SK-N-SH (cell line): Measurements from ENCODE around the gene CPNE7. TPM values are rescaled to one million over a fixed set of nuclear protein-coding genes. Genes with fewer than 3 reads are reported as not detected.

Experiments
- CTCF ChIA-PET: fragments of 300-600, 350-600 bp; formaldehyde crosslinking; extraction: SDS; loops from one replicate; lab custom pipeline; 2021; lab: Yijun Ruan, JAX
- POLR2A ChIA-PET: fragments of 350-600 bp; sonication (Branson Sonifier 250); formaldehyde crosslinking; extraction: SDS; loops from one replicate; lab custom pipeline; 2020; ENCODE audit warnings: antibody characterized with exemption, inconsistent platforms; lab: Yijun Ruan, JAX
- DNase-seq: peaks from one replicate; pipeline ENCODE4 v3.0.0; 2012
- H2AFZ ChIP-seq: fragments of 200-600 bp; sonication (generic); 2 replicates; pipeline ENCODE4 v1.8.1; 2016; ENCODE audit warnings: antibody characterized with exemption, mild to moderate bottlenecking, low read depth
- H3F3A ChIP-seq: fragments of 200-600 bp; sonication (generic); replicated peaks from 2 replicates; pipeline ENCODE3; 2016; ENCODE audit warnings: antibody characterized with exemption, mild to moderate bottlenecking; ENCODE audit not compliant: insufficient read depth
- H3K27ac ChIP-seq, 2 experiments: fragments of 200-500 bp in 1 of 2; fragments of 200-600 bp in 1 of 2; sonication (Bioruptor generic) in 1 of 2; sonication (generic), shearing (Covaris generic) in 1 of 2; 2 replicates each; pipeline versions ENCODE4 v1.5.1 to v1.6.1; 2014 to 2016; ENCODE audit warnings: low read depth in 2 of 2, inconsistent platforms in 1 of 2, low read length in 1 of 2, mild to moderate bottlenecking in 1 of 2, mixed read lengths in 1 of 2
- H3K27me3 ChIP-seq: fragments of 200-600 bp; sonication (generic), shearing (Covaris generic); 2 replicates; pipeline ENCODE4 v1.6.1; 2016; ENCODE audit warnings: mixed run types; ENCODE audit not compliant: insufficient read depth
- H3K36me3 ChIP-seq, 2 experiments: fragments of 200-500 bp in 1 of 2; fragments of 200-600 bp in 1 of 2; sonication (Bioruptor generic) in 1 of 2; sonication (generic) in 1 of 2; replicated peaks in 1 of 2; 2 replicates each; pipeline versions ENCODE3 to v1.5.1; 2014 to 2016; ENCODE audit warnings: low read length in 1 of 2, mild to moderate bottlenecking in 1 of 2; ENCODE audit not compliant: insufficient read depth in 2 of 2, control insufficient read depth in 1 of 2
- H3K4me1 ChIP-seq, 2 experiments: fragments of 200-500 bp in 1 of 2; fragments of 200-600 bp in 1 of 2; sonication (Bioruptor generic) in 1 of 2; sonication (generic), shearing (Covaris generic) in 1 of 2; 2 replicates each; pipeline versions ENCODE4 v1.5.1 to v1.6.1; 2014 to 2016; ENCODE audit warnings: low read depth in 1 of 2, low read length in 1 of 2, mixed run types in 1 of 2; ENCODE audit not compliant: insufficient read depth in 2 of 2, control insufficient read depth in 1 of 2
- H3K4me2 ChIP-seq: fragments of 200-600 bp; sonication (generic), shearing (Covaris generic); 2 replicates; pipeline ENCODE4 v1.6.1; 2017; ENCODE audit warnings: mixed run types
- H3K4me3 ChIP-seq, 2 experiments: fragments of 200-500 bp in 1 of 2; fragments of 200-600 bp in 1 of 2; sonication (Bioruptor generic) in 1 of 2; sonication (generic), shearing (Covaris generic) in 1 of 2; 2 replicates each; pipeline versions ENCODE4 v1.5.1 to v1.8.1; 2014 to 2016; ENCODE audit warnings: low read depth in 2 of 2, inconsistent platforms in 1 of 2, low read length in 1 of 2, mild to moderate bottlenecking in 1 of 2, mixed read lengths in 1 of 2, moderate library complexity in 1 of 2
- H3K79me2 ChIP-seq: fragments of 200-600 bp; sonication (generic); 2 replicates; pipeline ENCODE4 v1.8.1; 2017; ENCODE audit warnings: mild to moderate bottlenecking; ENCODE audit not compliant: insufficient read depth
- H3K9ac ChIP-seq: fragments of 200-600 bp; sonication (generic); 2 replicates; pipeline ENCODE4 v1.6.1; 2017; ENCODE audit warnings: mixed run types
- H3K9me2 ChIP-seq: fragments of 200-600 bp; sonication (generic); 2 replicates; pipeline ENCODE4 v1.6.1; 2017; ENCODE audit warnings: mixed run types
- H3K9me3 ChIP-seq: fragments of 200-600 bp; sonication (generic); 2 replicates; pipeline ENCODE4 v1.6.1; 2017; ENCODE audit warnings: mixed run types, mild to moderate bottlenecking, moderate library complexity
- H4K20me1 ChIP-seq: fragments of 200-600 bp; sonication (generic); 2 replicates; pipeline ENCODE4 v1.6.1; 2017; ENCODE audit warnings: mild to moderate bottlenecking, mixed run types; ENCODE audit not compliant: insufficient read depth
- CHD2 ChIP-seq: fragments of 150-350 bp; IDR thresholded peaks from 2 replicates; pipeline ENCODE4 v1.6.1; 2018; ENCODE audit warnings: low read length; ENCODE audit not compliant: partially characterized antibody
- ELF1 ChIP-seq: IDR thresholded peaks from 2 replicates; pipeline ENCODE4 v1.4.0; 2012
- EZH2phosphoT487 ChIP-seq: fragments of 200-600 bp; sonication (generic); IDR thresholded peaks from 2 replicates; pipeline ENCODE4 v1.6.1; 2017; ENCODE audit warnings: low read depth, mixed run types, mild to moderate bottlenecking, antibody characterized with exemption, moderate library complexity, borderline replicate concordance
- FOXM1 ChIP-seq: IDR thresholded peaks from 2 replicates; pipeline ENCODE4 v1.4.0; 2012; ENCODE audit warnings: low read depth, mild to moderate bottlenecking
- GATA2 ChIP-seq: sonication (generic); formaldehyde crosslinking; IDR thresholded peaks from 2 replicates; pipeline ENCODE4 v1.5.0; 2020; ENCODE audit warnings: mild to moderate bottlenecking, missing genetic modification reagents
- MXI1 ChIP-seq: IDR thresholded peaks from 2 replicates; pipeline ENCODE4 v1.6.1; 2012; ENCODE audit warnings: mild to moderate bottlenecking, low read depth, low read length, improper control_type of control experiment
- NFIC ChIP-seq: IDR thresholded peaks from 2 replicates; pipeline ENCODE4 v1.4.0; 2012; ENCODE audit warnings: borderline replicate concordance
- RAD21 ChIP-seq: IDR thresholded peaks from 2 replicates; pipeline ENCODE4 v1.6.1; 2012; ENCODE audit warnings: mild to moderate bottlenecking, low read length
- SIN3A ChIP-seq: IDR thresholded peaks from 2 replicates; pipeline ENCODE4 v1.6.1; 2012; ENCODE audit warnings: low read depth, mild to moderate bottlenecking, low read length, moderate library complexity, borderline replicate concordance
- SMC3 ChIP-seq: IDR thresholded peaks from 2 replicates; pipeline ENCODE4 v1.6.1; 2012; ENCODE audit warnings: low read depth, low read length, improper control_type of control experiment
- TAF1 ChIP-seq: IDR thresholded peaks from 2 replicates; pipeline ENCODE4 v1.6.1; 2012; ENCODE audit warnings: low read depth, mild to moderate bottlenecking, low read length, moderate library complexity, borderline replicate concordance
- TCF12 ChIP-seq: IDR thresholded peaks from 2 replicates; pipeline ENCODE4 v1.4.0; 2012
- WGBS: methylation state at CpG from one replicate; pipeline ENCODE4 v1.1.6; 2017; ENCODE audit warnings: low lambda C conversion rate; 5-methylcytosine and 5-hydroxymethylcytosine counted together
- polyA plus RNA-seq, 3 experiments: library from polyadenylated mRNA; depleted of rRNA; stranded (reverse); fragments of >200 nt; gene quantifications; 2 replicates each; pipeline ENCODE4 v1.2.3, GENCODE V29; 2012
- TF ChIP-seq, protein P1 (sequence below): IDR thresholded peaks from 2 replicates; pipeline ENCODE4 v1.6.1; 2012; ENCODE audit warnings: mild to moderate bottlenecking, low read depth, low read length, moderate library complexity
- TF ChIP-seq, protein P2 (sequence below): fragments of 150-350 bp; IDR thresholded peaks from 2 replicates; pipeline ENCODE4 v1.6.1; 2017; ENCODE audit warnings: antibody characterized with exemption, low read length, low read depth, borderline replicate concordance

CPNE7 gene
- polyA plus RNA-seq, 1 of the 3 experiments (the other 2 are of a cell fraction): 3.9 TPM

DNA sequence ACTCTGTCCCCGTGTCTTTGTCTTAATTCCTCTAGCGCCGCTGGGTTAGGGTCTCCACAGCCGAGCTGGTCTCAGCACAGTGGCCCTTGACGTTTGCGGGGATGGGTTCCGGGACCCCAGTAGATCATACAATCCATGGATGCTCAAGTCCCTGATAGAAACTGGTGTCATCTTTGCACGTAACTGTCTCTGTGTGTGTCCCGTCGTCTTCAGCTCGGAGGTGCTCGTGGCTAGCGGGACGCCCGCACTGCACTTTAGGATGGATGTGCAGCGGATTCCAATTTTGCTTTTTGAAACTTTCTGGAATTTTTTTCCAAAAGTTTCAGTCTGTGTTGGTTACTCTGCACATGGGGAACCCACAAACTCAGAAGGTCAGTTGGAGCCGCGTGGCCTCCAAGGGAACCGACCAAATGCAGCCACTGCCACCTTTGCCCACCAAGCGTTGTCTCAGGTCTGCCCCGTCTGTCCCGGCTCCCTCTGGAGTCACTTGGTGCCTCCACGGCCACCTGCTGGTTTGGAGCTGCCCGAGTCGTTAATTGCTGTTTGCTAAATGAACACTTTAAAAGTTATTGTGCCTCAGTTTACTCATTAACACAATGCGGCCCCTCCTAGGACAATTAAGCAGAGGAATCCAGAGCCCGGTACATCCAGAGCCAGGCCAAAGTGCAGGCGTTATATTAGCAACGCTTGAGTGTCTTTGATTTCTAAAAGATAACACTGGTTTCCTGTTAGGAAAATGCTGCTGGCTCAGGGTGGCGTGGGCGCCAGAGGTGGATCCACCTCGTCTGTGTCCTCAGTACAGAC lies 32.6 kb downstream of the CPNE7 start:
- H3F3A ChIP-seq: peaks cover 6% of the 10 kb centered on the region
- no peak overlapping the region for H2AFZ ChIP-seq
- ChIA-PET CTCF (interaction anchor here (0.9 to 1.0 kb wide), 2 partner anchors 25 to 43 kb away, joined by 3 to 5 read pairs; no protein-coding TSS in a partner anchor), POLR2A (no interaction called here)
- no peaks in the 10 kb centered on the region for H3K9me2 ChIP-seq
- no peak overlapping the region for H3K4me3 ChIP-seq
- no peak overlapping the region for H3K27ac ChIP-seq
- peaks cover 0 to 8% of the 10 kb centered on the region in 2 experiments; a peak in 1 of 4 replicates for H3K4me1 ChIP-seq
- H4K20me1 ChIP-seq: no peaks in the 10 kb centered on the region
- H3K27me3 ChIP-seq: no peaks in the 10 kb centered on the region
- H3K4me2 ChIP-seq: no peak overlapping the region
- no peak overlapping the region for H3K9ac ChIP-seq
- WGBS: 86% methylated on average over 23 of the region's 32 CpGs
- DNase-seq: peak; percentile 65
- TF ChIP-seq SMC3 (no peak), GATA2 (CRISPR knock-in tag) (no peak), EZH2phosphoT487 (no peak), CHD2 (no peak), ELF1 (no peak), TCF12 (no peak)
- TF ChIP-seq, all 33 proteins: peak for 0
- Histone ChIP-seq H3K79me2 (no peaks in the 10 kb centered on the region), H3K36me3 (no peaks in the 10 kb centered on the region), H3K9me3 (no peaks in the 10 kb centered on the region)

DNA sequence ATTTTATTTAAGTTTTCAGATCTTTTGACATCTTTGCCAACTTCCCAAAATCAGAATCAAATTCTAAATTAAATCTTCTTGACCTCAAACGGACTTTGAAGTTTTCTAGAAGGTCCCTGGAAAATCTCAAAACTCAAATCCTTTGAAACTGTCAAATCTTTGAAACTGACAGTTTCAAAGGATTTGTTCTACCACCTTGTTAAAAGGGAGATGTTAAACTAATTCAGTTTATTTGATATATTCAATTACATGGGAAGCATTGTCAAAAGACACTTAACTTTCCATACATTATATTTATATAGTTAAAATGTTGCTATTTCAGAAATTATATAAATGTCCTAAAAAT lies 34.5 kb downstream of the CPNE7 start:
- Histone ChIP-seq H2AFZ (no peak overlapping the region), H3K9me2 (no peaks in the 10 kb centered on the region), H3K9ac (no peak overlapping the region), H3K27ac (no peak overlapping the region), H3K9me3 (no peaks in the 10 kb centered on the region), H3K79me2 (no peaks in the 10 kb centered on the region), H4K20me1 (no peaks in the 10 kb centered on the region), H3K4me1 (peaks cover 0 to 8% of the 10 kb centered on the region in 2 experiments; a peak in 1 of 4 replicates), H3F3A (peaks cover 6% of the 10 kb centered on the region), H3K4me2 (no peak overlapping the region), H3K4me3 (no peak overlapping the region), H3K36me3 (no peaks in the 10 kb centered on the region), H3K27me3 (no peaks in the 10 kb centered on the region)
- WGBS: 55% methylated on average over 1 of the region's 1 CpG
- CTCF ChIA-PET: interaction anchor here (0.6 to 6.3 kb wide), 3 partner anchors 20 to 31 kb away, joined by 3 to 44 read pairs (median 3); no protein-coding TSS in a partner anchor
- TF ChIP-seq RAD21: no peak
- TF ChIP-seq ELF1: no peak
- POLR2A ChIA-PET: no interaction called here
- DNase-seq: no peak

DNA sequence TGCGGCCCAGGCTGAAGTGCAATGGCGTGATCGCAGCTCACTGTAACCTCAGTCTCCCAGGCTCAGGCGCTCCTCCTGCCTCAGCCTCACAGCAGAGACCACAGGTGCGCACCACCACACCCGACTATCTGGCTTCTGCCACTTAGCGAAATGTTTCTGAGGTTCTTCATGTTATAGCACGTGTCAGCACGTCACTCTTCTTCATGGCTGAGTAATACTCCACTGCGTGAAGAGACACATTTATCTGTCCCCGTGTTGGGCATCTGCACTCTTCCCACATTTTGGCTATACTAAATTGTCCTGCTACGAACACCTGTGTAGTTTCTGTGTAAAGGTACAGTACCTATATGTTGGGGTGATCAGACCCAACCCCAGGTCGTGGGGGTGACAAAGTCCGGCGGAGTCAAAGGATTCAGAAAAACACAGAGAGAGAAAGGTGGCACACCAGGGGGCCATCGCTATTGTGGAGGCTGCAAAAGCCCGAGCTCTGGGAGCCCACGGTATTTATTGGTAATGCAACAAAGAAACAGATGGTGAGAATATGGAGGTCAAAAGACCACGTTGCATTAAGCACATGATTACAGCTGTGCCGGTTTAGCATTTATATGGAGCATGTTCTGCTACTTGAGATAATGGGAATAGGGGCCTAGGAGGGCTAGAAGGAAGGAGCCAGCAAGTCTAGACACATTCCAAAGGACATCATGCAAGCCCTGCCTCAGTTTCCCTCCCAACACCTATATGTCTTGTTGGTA lies 37.0 kb downstream of the CPNE7 start:
- H3K4me3 ChIP-seq: no peak overlapping the region
- H3K9me3 ChIP-seq: no peaks in the 10 kb centered on the region
- no peaks in the 10 kb centered on the region for H3K79me2 ChIP-seq
- CTCF ChIA-PET: interaction anchor here (3.8 to 6.3 kb wide), 2 partner anchors 12 to 29 kb away, joined by 15 to 44 read pairs; no protein-coding TSS in a partner anchor
- POLR2A ChIA-PET: no interaction called here
- WGBS: 68% methylated on average over 20 of the region's 20 CpGs
- H3K36me3 ChIP-seq: no peaks in the 10 kb centered on the region
- no peak overlapping the region for H3K27ac ChIP-seq
- H2AFZ ChIP-seq: no peak overlapping the region
- H4K20me1 ChIP-seq: no peaks in the 10 kb centered on the region
- peaks cover 6% of the 10 kb centered on the region for H3F3A ChIP-seq
- H3K9me2 ChIP-seq: no peaks in the 10 kb centered on the region
- no peaks in the 10 kb centered on the region for H3K27me3 ChIP-seq
- no peak for DNase-seq
- H3K9ac ChIP-seq: no peak overlapping the region
- H3K4me2 ChIP-seq: no peak overlapping the region
- peaks cover 0 to 8% of the 10 kb centered on the region in 2 experiments; a peak in 1 of 4 replicates for H3K4me1 ChIP-seq
- TF ChIP-seq FOXM1: no peak
- no peak for TF ChIP-seq GATA2 (CRISPR knock-in tag)
- TF ChIP-seq RAD21: no peak
- no peak for TF ChIP-seq MXI1
- no peak for TF ChIP-seq NFIC
- TF ChIP-seq TAF1: no peak
- no peak for TF ChIP-seq EZH2phosphoT487
- no peak for TF ChIP-seq SIN3A
- TF ChIP-seq, protein P1, sequence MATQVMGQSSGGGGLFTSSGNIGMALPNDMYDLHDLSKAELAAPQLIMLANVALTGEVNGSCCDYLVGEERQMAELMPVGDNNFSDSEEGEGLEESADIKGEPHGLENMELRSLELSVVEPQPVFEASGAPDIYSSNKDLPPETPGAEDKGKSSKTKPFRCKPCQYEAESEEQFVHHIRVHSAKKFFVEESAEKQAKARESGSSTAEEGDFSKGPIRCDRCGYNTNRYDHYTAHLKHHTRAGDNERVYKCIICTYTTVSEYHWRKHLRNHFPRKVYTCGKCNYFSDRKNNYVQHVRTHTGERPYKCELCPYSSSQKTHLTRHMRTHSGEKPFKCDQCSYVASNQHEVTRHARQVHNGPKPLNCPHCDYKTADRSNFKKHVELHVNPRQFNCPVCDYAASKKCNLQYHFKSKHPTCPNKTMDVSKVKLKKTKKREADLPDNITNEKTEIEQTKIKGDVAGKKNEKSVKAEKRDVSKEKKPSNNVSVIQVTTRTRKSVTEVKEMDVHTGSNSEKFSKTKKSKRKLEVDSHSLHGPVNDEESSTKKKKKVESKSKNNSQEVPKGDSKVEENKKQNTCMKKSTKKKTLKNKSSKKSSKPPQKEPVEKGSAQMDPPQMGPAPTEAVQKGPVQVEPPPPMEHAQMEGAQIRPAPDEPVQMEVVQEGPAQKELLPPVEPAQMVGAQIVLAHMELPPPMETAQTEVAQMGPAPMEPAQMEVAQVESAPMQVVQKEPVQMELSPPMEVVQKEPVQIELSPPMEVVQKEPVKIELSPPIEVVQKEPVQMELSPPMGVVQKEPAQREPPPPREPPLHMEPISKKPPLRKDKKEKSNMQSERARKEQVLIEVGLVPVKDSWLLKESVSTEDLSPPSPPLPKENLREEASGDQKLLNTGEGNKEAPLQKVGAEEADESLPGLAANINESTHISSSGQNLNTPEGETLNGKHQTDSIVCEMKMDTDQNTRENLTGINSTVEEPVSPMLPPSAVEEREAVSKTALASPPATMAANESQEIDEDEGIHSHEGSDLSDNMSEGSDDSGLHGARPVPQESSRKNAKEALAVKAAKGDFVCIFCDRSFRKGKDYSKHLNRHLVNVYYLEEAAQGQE: no peak
- TF ChIP-seq SMC3: no peak
- TF ChIP-seq, protein P2, sequence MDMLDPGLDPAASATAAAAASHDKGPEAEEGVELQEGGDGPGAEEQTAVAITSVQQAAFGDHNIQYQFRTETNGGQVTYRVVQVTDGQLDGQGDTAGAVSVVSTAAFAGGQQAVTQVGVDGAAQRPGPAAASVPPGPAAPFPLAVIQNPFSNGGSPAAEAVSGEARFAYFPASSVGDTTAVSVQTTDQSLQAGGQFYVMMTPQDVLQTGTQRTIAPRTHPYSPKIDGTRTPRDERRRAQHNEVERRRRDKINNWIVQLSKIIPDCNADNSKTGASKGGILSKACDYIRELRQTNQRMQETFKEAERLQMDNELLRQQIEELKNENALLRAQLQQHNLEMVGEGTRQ: no peak
